Karpas-422 (cell line): Measurements from ENCODE around the gene HLA-DRA. TPM values are rescaled to one million over a fixed set of nuclear protein-coding genes. Genes with fewer than 3 reads are reported as not detected.
"Not testable (repeated sequence)": the region's sequence is repeated elsewhere in the genome, so short reads cannot be mapped to it uniquely, and the experiment has no call there.

Source experiments
- DNase-seq: peaks from one replicate; pipeline ENCODE4 v3.0.0-alpha.2; 2015
- H2AFZ ChIP-seq: fragments of 200-600 bp; sonication (generic); 2 replicates; pipeline ENCODE4 v1.6.1; 2014; ENCODE audit warnings: antibody characterized with exemption, low read length, mixed read lengths
- H3K27ac ChIP-seq: fragments of 200-600 bp; sonication (generic); 2 replicates; pipeline ENCODE4 v1.5.1; 2014; ENCODE audit warnings: mild to moderate bottlenecking, low read length, moderate library complexity
- H3K27me3 ChIP-seq: fragments of 200-600 bp; sonication (generic); 2 replicates; pipeline ENCODE4 v1.6.1; 2014; ENCODE audit warnings: low read length, mixed read lengths
- H3K36me3 ChIP-seq: fragments of 200-600 bp; sonication (generic); 2 replicates; pipeline ENCODE4 v1.6.1; 2014; ENCODE audit warnings: low read length, mixed read lengths; ENCODE audit not compliant: insufficient read depth
- H3K4me1 ChIP-seq: fragments of 200-600 bp; sonication (generic); 2 replicates; pipeline ENCODE4 v1.6.1; 2014; ENCODE audit warnings: mild to moderate bottlenecking, low read length, mixed read lengths
- H3K4me2 ChIP-seq: fragments of 200-600 bp; sonication (generic); 2 replicates; pipeline ENCODE4 v1.6.1; 2014; ENCODE audit warnings: low read length, low read depth, mild to moderate bottlenecking; ENCODE audit not compliant: poor library complexity, severe bottlenecking
- H3K4me3 ChIP-seq: fragments of 200-600 bp; sonication (generic); 2 replicates; pipeline ENCODE4 v1.5.1; 2014; ENCODE audit warnings: mild to moderate bottlenecking, antibody characterized with exemption, low read length, mixed read lengths
- H3K79me2 ChIP-seq: fragments of 200-600 bp; sonication (generic); 2 replicates; pipeline ENCODE4 v1.6.1; 2014; ENCODE audit warnings: mild to moderate bottlenecking, low read length, mixed read lengths
- H3K9ac ChIP-seq: fragments of 200-600 bp; sonication (generic); 2 replicates; pipeline ENCODE4 v1.6.0; 2014; ENCODE audit warnings: low read length
- H3K9me2 ChIP-seq: fragments of 200-600 bp; sonication (generic), shearing (Covaris generic); replicated peaks from 2 replicates; pipeline ENCODE4 v1.6.0; 2014; ENCODE audit warnings: mild to moderate bottlenecking, low read length, moderate library complexity; ENCODE audit not compliant: insufficient read depth
- H3K9me3 ChIP-seq: fragments of 300-700, 200-600 bp; sonication (generic); 2 replicates; pipeline ENCODE4 v1.6.1; 2014; ENCODE audit warnings: low read length, mixed read lengths
- H4K20me1 ChIP-seq: fragments of 200-600 bp; sonication (generic); 2 replicates; pipeline ENCODE4 v1.6.1; 2014; ENCODE audit warnings: mild to moderate bottlenecking, antibody characterized with exemption, low read length, low read depth; ENCODE audit not compliant: insufficient read depth
- total RNA-seq: library from RNA; depleted of rRNA; stranded (reverse); fragments of >200 nt; shearing (Covaris generic); gene quantifications from 2 replicates; pipeline ENCODE4 v1.2.3, GENCODE V29; 2014; ENCODE audit warnings: low replicate concordance

Gene HLA-DRA
- total RNA-seq, 1 experiment from 2014 or later = 1,934 TPM

GRCh38 chr6:32473376-32474348 is 34.0 kb downstream of the HLA-DRA start:
- peak; percentile 76 for DNase-seq
- peak overlapping the region; percentile 59; the same call in 1 of the 2 replicates for H3K4me3 ChIP-seq
- H3K9ac ChIP-seq = peak overlapping the region; percentile 59
- not testable (repeated sequence) for H3K27me3 ChIP-seq, H3K79me2 ChIP-seq, H4K20me1 ChIP-seq, H3K9me2 ChIP-seq, H3K9me3 ChIP-seq, H3K36me3 ChIP-seq
- peak overlapping the region; percentile 62 for H3K27ac ChIP-seq
- peak overlapping the region; percentile 68 for H3K4me2 ChIP-seq
- H2AFZ ChIP-seq = peak overlapping the region; percentile 97
- peaks cover 14% of the 10 kb centered on the region for H3K4me1 ChIP-seq

GRCh38 chr6:32475392-32476206 is 35.9 kb downstream of the HLA-DRA start:
- H2AFZ ChIP-seq = no peak overlapping the region
- H3K9me3 ChIP-seq = no peaks in the 10 kb centered on the region
- no peak overlapping the region for H3K4me2 ChIP-seq
- H3K9me2 ChIP-seq = no peaks in the 10 kb centered on the region
- H3K4me1 ChIP-seq = peaks cover 14% of the 10 kb centered on the region
- no peak overlapping the region for H3K27ac ChIP-seq
- H3K4me3 ChIP-seq = no peak overlapping the region
- no peaks in the 10 kb centered on the region for H3K36me3 ChIP-seq
- DNase-seq = peak; percentile 56
- H4K20me1 ChIP-seq = no peaks in the 10 kb centered on the region
- H3K9ac ChIP-seq = no peak overlapping the region
- no peaks in the 10 kb centered on the region for H3K79me2 ChIP-seq
- no peaks in the 10 kb centered on the region for H3K27me3 ChIP-seq

- Histone ChIP-seq H3K9ac (no peak overlapping the region), H3K9me2 (no peaks in the 10 kb centered on the region), H3K9me3 (no peaks in the 10 kb centered on the region), H3K4me3 (no peak overlapping the region), H3K27ac (no peak overlapping the region), H3K79me2 (no peaks in the 10 kb centered on the region), H2AFZ (no peak overlapping the region), H3K27me3 (no peaks in the 10 kb centered on the region), H3K4me1 (peaks cover 4% of the 10 kb centered on the region; the same call in 1 of the 2 replicates), H4K20me1 (no peaks in the 10 kb centered on the region), H3K36me3 (no peaks in the 10 kb centered on the region), H3K4me2 (no peak overlapping the region)
- DNase-seq = no peak
These were observed 44.4 kb downstream of the HLA-DRA start for GRCh38 chr6:32483968-32484613.

- DNase-seq = no peak
- Histone ChIP-seq H3K27me3 (no peaks in the 10 kb centered on the region), H4K20me1 (no peaks in the 10 kb centered on the region)
These were observed 44.9 kb downstream of the HLA-DRA start for GRCh38 chr6:32484614-32484998.

GRCh38 chr6:32488083-32488482 is 48.4 kb downstream of the HLA-DRA start:
- Histone ChIP-seq H3K4me3 (no peak overlapping the region), H3K27me3 (no peaks in the 10 kb centered on the region), H3K4me1 (no peaks in the 10 kb centered on the region), H3K9ac (no peak overlapping the region), H3K79me2 (no peaks in the 10 kb centered on the region), H3K27ac (no peak overlapping the region), H3K4me2 (no peak overlapping the region), H2AFZ (no peak overlapping the region), H4K20me1 (no peaks in the 10 kb centered on the region), H3K36me3 (no peaks in the 10 kb centered on the region), H3K9me3 (no peaks in the 10 kb centered on the region), H3K9me2 (no peaks in the 10 kb centered on the region)
- no peak for DNase-seq

More at GRCh38 chr6:32484614-32484998, 44.9 kb downstream of the HLA-DRA start:
- no peaks in the 10 kb centered on the region for H3K79me2 ChIP-seq
- H3K36me3 ChIP-seq = no peaks in the 10 kb centered on the region
- no peak overlapping the region for H2AFZ ChIP-seq
- H3K4me3 ChIP-seq = no peak overlapping the region
- H3K9me2 ChIP-seq = no peaks in the 10 kb centered on the region
- peaks cover 4% of the 10 kb centered on the region; the same call in 1 of the 2 replicates for H3K4me1 ChIP-seq
- H3K27ac ChIP-seq = no peak overlapping the region
- no peaks in the 10 kb centered on the region for H3K9me3 ChIP-seq
- H3K4me2 ChIP-seq = no peak overlapping the region
- no peak overlapping the region for H3K9ac ChIP-seq

- no peaks in the 10 kb centered on the region for H4K20me1 ChIP-seq
- no peaks in the 10 kb centered on the region for H3K9me2 ChIP-seq
- H3K4me2 ChIP-seq = no peak overlapping the region
- H3K4me1 ChIP-seq = no peaks in the 10 kb centered on the region
- no peaks in the 10 kb centered on the region for H3K27me3 ChIP-seq
- H3K9ac ChIP-seq = no peak overlapping the region
- H3K36me3 ChIP-seq = no peaks in the 10 kb centered on the region
- H3K9me3 ChIP-seq = no peaks in the 10 kb centered on the region
- H3K27ac ChIP-seq = no peak overlapping the region
- H2AFZ ChIP-seq = no peak overlapping the region
- DNase-seq = no peak
- no peaks in the 10 kb centered on the region for H3K79me2 ChIP-seq
- H3K4me3 ChIP-seq = no peak overlapping the region
These were observed 52.0 kb downstream of the HLA-DRA start for GRCh38 chr6:32491700-32492099.

- DNase-seq = no peak
- no peaks in the 10 kb centered on the region for H3K9me2 ChIP-seq
- H2AFZ ChIP-seq = no peak overlapping the region
- H3K27ac ChIP-seq = no peak overlapping the region
- H4K20me1 ChIP-seq = no peaks in the 10 kb centered on the region
- H3K36me3 ChIP-seq = no peaks in the 10 kb centered on the region
- no peak overlapping the region for H3K4me2 ChIP-seq
- no peaks in the 10 kb centered on the region for H3K4me1 ChIP-seq
- H3K79me2 ChIP-seq = no peaks in the 10 kb centered on the region
- no peaks in the 10 kb centered on the region for H3K27me3 ChIP-seq
- no peaks in the 10 kb centered on the region for H3K9me3 ChIP-seq
- H3K4me3 ChIP-seq = no peak overlapping the region
- no peak overlapping the region for H3K9ac ChIP-seq
These were observed 52.7 kb downstream of the HLA-DRA start for GRCh38 chr6:32492351-32492750.
